H7 (cell line): ENCODE measurements around the gene PPP2R2C. TPM values are rescaled to one million over a fixed set of nuclear protein-coding genes. Genes with fewer than 3 reads are reported as not detected.

Experiments
- DNase-seq: peaks from one replicate; pipeline ENCODE4 v3.0.0; 2012
- H3K27me3 ChIP-seq: 2 replicates; pipeline ENCODE4 v1.6.0; 2011; ENCODE audit warnings: mild to moderate bottlenecking, low read length; ENCODE audit not compliant: control insufficient read depth, insufficient read depth
- H3K36me3 ChIP-seq: replicated peaks from 2 replicates; pipeline ENCODE4 v1.5.1; 2011; ENCODE audit warnings: low read length; ENCODE audit not compliant: control insufficient read depth, insufficient read depth
- H3K4me3 ChIP-seq: 2 replicates; pipeline ENCODE4 v1.5.1; 2011; ENCODE audit warnings: low read depth, mild to moderate bottlenecking, control low read depth, low read length, moderate library complexity; ENCODE audit not compliant: insufficient read depth
- total RNA-seq: library from RNA; depleted of rRNA; stranded (reverse); fragments of >200 nt; shearing (Covaris generic); gene quantifications from 2 replicates; pipeline ENCODE4 v1.2.3, GENCODE V29; 2014

PPP2R2C gene
- total RNA-seq, 1 experiment from 2014 or later = 7.6 TPM

DNA sequence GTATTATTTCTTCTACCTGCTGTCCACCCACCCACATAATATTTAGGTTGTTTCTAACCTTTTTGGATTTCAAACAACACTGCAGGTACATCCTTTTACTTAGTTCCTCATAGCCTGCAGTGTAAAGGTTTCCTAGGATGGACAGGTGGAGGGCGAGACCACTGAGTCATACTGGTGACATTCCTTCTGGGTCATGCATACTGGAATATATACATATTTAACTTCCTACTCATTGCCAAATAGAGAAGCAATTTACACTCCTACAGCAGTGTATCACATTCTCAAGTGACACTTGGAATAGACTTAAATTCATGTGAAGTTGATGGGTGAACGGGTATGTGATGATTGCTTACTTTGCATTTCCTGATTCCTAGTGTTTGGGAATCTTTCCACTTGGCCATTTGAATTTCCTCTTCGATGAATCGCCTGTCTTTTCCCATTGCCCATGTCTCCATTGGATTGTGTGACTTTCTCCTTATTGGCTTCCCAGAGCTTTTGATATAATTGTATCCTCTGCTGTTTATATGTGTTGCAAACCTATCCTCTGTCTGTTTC is 8.2 kb upstream of the PPP2R2C start:
- Histone ChIP-seq H3K4me3 (no peak overlapping the region), H3K36me3 (no peaks in the 10 kb centered on the region), H3K27me3 (no peaks in the 10 kb centered on the region)
- no peak for DNase-seq

DNA sequence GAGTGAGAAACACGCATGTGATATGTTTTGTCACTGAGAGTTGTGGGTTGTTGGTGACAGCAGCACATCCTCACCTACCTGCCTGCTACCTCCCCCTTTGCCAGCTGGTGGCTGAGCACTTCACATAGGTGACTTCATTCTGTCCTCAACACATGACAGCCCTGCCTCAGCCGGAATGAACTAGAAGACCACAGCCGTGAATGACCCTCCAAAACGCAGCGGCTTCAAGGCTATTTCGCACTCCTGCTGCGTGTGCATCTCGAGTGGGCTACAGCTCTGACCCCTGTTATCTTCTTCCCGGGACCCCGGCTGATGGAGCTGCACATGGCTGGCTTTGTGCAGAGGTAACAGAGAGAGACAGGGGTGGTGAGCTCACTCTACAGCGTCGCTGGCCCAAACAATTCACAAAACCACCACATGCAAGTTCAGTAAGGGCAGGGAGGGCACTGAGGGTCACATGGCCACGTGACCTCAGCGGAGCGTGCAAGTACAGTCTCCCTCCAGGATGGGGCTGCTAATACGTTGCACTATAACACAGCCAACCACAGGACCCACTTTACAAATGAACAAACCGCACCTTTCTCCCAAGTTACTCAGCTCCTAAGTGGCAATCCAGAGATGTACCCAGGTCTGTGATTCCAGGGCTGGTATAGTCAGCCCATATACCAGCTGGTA is 6.3 kb upstream of the PPP2R2C start:
- no peak for DNase-seq
- Histone ChIP-seq H3K4me3 (no peak overlapping the region), H3K27me3 (no peaks in the 10 kb centered on the region; the same call in 1 of the 2 replicates), H3K36me3 (no peaks in the 10 kb centered on the region)

DNA sequence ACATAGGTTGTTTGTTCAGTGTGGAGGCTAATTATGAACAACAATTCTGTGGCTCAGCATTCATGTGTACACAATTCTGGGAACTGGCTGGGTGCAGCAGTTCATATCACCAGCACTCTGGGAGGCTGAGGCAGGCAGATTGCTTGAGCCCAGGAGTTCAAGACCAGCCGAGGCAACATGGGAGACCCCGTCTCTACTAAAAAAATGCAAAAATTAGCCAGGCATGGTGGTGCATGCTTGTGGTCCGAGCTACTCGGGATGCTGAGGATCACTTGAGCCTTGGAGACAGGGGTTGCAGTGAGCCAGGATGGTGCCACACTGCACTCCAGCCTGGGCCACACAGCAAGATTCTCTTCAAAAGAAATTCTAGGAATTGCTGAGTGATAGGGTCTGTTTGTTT is 4.5 kb upstream of the PPP2R2C start:
- Histone ChIP-seq H3K27me3 (peaks cover 11% of the 10 kb centered on the region), H3K4me3 (no peak overlapping the region), H3K36me3 (no peaks in the 10 kb centered on the region)
- no peak for DNase-seq

DNA sequence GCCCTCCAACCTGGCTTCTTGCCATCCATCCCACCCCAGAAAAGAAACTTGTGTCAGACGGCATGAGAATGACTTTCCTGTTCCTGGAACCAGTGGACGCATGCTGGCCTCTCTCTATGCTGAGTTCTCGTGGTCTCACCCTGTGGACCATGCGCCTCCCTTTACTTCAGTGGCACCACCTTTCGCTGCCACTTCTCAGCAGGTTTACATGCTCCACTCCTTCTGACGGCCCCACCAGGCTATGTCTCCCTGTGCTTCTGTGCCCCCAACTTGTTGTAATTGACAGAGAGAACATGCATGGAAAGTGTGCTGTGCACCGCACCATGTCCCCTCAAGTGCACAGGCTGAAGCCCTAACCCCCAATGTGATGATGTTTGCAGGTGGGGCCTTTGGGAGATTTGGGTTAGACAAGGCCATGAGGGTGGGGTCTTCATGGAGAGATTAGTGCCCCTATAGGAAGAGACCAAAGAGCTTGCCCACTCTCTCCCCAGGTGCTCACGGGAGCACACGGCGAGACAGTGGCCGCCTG is 3.1 kb upstream of the PPP2R2C start:
- H3K36me3 ChIP-seq = no peaks in the 10 kb centered on the region
- H3K27me3 ChIP-seq = peaks cover 23% of the 10 kb centered on the region
- DNase-seq = no peak
- H3K4me3 ChIP-seq = no peak overlapping the region

GRCh38 chr4:6474705-6475457 is 2.5 kb upstream of the PPP2R2C start:
- Histone ChIP-seq H3K27me3 (peaks cover 30% of the 10 kb centered on the region), H3K36me3 (no peaks in the 10 kb centered on the region), H3K4me3 (no peak overlapping the region)
- no peak for DNase-seq

DNA sequence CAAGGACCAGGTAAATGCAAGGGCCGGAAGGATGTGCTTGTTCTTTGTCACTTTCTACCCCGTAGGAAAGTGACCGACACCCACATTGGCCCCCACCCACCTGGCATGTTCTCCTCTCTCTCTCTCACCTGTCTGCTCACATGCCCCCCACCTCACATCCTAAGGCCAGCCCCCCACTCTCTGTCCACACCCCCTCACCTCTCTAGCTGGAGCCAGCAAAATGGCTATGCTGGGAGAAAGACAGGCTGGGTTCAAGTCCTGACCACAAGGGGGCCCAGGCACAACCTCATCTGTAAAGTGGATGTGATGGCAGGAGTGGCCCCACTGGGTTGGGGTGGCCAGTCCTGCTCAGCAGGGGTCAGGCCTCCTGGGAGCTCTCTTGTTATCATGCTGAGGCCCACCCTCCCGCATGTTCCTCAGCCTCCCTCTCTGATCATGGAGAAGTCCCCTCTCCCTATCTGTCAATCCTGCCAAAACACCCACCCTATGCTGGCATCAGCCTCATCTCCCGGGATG is 1.7 kb upstream of the PPP2R2C start:
- Histone ChIP-seq H3K36me3 (no peaks in the 10 kb centered on the region), H3K4me3 (no peak overlapping the region), H3K27me3 (peaks cover 34% of the 10 kb centered on the region)
- peak; percentile 78 for DNase-seq

DNA sequence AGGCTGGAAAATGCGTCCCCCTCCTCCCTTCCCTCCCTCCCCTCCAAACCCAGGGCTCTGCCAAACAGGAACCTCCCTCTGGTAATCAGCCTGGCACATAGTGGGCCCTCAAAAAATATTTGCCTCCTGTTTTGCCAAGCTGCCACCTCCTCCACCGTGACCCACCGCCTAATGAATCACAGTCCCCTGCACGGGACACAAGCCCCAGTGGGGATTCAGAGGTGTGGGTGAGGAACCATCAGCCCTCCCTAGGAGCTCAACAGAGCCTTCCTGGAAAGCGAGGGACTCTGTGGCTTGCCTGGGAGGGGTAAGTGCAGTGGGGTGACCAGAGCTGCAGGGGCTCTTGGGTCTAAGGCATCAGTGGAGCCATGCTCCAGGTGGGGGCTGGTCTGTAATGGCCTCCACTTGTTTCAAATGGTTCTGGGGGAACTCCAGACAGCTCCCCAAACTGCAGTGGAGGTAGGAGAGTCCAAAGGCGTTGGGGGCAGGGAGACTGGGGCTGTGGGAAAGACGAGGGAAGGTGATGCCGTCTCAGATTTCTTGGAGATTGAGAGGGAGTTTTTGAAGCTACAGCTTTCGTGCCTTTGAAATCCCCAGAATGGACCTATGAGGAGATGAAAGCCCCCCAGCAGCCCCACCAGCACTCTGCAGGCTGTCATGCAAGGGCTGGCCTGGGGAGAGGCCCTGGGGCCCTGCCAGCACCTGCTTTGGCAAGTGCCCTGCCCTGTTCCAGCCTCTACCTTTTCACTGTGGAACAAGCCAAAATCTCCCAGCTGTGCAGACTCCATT is 1.0 kb upstream of the PPP2R2C start:
- H3K27me3 ChIP-seq = peaks cover 34% of the 10 kb centered on the region
- H3K36me3 ChIP-seq = no peaks in the 10 kb centered on the region
- peak; percentile 45 for DNase-seq
- no peak overlapping the region for H3K4me3 ChIP-seq

DNA sequence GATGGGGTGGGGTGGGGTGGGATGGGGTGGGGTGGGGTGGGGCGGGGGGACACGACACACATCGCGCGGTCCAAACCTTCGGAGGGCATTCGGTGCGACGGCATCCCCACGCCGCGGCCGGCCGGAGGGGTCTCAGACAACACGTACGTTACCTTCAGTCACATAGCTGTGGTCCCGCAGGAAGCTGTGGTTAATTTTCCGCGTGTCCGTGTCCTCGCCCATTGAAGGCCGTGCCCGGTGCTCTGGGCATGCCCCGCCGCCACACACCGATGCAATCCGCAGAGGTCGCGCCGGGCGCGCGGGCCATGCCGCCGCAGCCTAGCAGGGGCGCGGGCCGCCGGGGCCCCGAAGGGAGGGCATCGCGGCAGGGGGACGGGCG is 417 bp downstream of the PPP2R2C start:
- Histone ChIP-seq H3K27me3 (peaks cover 34% of the 10 kb centered on the region), H3K4me3 (peak overlapping the region; percentile 62), H3K36me3 (no peaks in the 10 kb centered on the region)
- no peak for DNase-seq

DNA sequence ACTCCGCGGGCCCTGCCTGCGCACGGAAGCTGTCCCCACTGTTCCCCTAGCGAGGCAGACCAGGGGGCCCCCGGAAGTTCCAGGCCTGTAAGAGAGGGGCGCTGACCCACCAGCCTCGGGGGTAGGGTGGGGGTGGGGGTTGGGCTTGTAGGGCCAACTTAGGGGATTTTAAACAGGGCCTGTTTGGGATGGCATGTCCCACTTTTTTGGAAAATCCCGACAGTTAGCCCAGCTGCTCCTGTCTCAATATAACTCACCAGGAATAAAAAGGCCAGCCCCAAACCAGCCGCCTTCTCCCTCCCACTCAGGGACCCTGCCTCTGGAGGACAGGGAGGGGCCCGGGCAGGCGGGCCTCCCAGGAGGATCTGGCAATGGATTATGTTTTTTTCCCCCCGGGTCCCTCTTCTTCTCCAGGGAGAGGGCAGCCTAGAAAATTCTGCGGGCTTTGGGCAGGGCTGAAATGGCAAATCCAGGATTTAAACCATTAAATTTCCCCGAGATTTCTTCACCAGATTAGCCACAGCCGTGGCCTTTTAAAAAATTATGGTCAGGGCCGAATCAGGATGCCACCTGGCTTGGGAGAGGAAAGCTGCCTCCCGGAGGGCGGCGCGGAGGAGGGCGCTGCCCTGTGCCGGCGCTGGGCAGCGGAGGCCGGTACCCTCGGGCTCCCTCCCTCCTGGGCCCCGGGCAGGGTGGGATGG is 957 bp downstream of the PPP2R2C start:
- peak overlapping the region; percentile 59 for H3K4me3 ChIP-seq
- peaks cover 34% of the 10 kb centered on the region for H3K27me3 ChIP-seq
- DNase-seq = peak; percentile 73
- H3K36me3 ChIP-seq = no peaks in the 10 kb centered on the region

DNA sequence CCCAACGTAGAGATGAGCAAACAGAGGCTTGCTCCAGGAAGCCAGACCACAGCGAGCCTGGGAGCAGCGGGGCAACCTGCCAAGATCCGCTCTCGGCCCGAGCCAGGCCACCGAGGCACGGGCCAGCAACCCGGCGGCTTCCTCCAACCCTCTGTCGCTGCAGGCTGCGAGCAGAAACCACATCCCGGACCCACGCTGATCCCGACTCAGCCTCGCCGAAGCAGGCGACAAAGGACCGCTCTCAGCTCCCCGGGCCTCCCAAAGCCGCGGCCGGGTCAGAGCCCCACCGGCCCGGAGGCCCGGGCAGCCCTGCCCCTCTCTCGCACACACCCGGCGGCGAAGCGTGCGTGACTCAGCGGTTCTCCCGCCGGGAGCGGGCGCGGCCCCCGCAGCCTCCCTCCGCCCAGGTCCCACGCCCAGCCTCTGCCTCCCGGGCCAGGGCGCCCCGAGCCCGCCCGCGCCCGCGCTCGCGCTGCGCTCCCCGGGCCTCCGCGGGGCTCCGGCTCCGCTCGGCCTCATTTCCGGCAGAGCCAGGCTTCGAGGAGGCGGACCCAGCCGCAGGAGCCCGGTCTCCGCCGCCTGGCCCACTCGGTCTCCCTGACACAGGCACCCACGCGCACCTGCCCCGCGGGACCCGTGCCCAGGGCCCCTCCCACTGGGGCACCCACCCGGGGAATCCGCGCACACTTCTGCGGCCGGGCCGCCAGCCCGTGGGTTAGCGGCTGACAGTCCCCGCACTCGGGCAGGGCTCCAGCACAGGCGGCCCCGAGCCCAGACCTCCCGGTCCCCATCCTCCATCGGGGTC is 1.7 kb downstream of the PPP2R2C start:
- peaks cover 34% of the 10 kb centered on the region for H3K27me3 ChIP-seq
- H3K36me3 ChIP-seq = no peaks in the 10 kb centered on the region
- peak; percentile 87 for DNase-seq
- H3K4me3 ChIP-seq = peak overlapping the region; percentile 59

DNA sequence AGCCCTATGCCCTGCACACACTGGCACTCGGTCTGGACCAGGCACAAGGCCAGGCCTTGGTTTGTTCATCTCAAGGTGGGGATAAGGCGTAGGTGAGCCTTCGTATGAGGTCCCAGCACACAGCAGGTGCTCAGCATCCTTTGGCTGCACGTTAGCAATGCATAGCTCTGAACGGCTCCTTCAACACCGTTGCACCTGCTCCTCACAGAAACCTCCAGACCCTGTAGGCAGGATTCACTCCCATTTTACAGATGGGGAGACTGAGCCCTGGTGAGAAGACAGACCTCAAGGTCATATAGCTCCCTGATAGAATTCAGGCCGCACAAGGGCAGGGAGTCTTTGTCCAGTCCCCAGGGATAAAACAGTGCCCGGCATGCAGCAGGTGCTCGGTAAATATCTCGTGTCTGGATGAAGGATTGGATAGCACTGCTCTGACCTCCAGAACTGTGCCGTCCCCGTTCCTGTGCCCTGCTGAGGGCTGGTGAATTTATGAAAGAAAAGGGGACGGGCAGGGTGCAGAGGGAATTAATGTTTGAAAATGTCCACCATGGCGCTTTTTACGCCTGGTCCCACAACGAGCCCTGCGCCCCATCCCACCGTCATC is 2.4 kb downstream of the PPP2R2C start:
- no peak for DNase-seq
- Histone ChIP-seq H3K36me3 (no peaks in the 10 kb centered on the region), H3K27me3 (peaks cover 34% of the 10 kb centered on the region), H3K4me3 (peak overlapping the region; percentile 59)

DNA sequence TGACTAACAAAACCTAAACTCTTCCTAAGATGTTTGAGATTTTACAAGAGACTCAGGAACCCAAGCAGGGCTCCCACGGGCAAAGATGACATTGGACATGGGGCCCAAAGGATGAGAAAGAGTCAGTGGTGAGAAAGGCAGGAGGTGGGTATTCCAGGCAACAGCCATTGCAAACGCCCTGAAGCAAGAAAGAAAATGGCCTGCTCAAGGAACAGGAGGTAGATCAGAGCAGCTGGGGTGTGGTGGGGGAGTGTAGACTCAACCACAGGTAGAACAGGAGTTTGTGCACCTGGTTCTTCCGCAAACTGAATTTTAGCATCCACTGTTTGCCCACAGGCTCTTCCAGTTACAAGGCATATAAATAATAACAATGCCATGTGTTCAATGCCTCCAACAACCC is 3.3 kb downstream of the PPP2R2C start:
- H3K36me3 ChIP-seq = no peaks in the 10 kb centered on the region
- no peak overlapping the region for H3K4me3 ChIP-seq
- DNase-seq = no peak
- peaks cover 34% of the 10 kb centered on the region for H3K27me3 ChIP-seq

DNA sequence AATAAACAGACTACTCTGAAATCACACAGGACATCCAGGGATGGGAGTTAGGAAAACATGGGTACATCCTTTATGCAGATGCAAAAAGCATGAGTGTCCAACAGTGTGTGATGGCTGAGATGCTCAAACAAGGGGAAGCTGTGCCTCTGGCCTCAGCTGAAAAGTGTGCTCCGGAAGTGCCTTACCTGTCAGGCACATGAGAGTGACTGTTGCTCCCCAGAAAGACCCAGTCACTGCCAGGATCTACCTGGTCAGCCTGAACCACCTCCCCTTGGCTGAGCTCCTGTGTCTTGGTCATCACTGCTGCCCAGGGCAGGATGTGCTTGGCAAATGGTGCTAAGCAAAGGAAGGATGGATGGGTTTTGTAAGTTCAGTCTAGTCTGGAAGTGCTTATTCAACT is 4.0 kb downstream of the PPP2R2C start:
- no peak for DNase-seq
- no peak overlapping the region for H3K4me3 ChIP-seq
- no peaks in the 10 kb centered on the region for H3K36me3 ChIP-seq
- peaks cover 34% of the 10 kb centered on the region for H3K27me3 ChIP-seq
